Measurements from ENCODE around the gene CACNG1. TPM values are rescaled to one million over a fixed set of nuclear protein-coding genes. Genes with fewer than 3 reads are reported as not detected.

CACNG1 gene
- total and polyA plus RNA-seq, 4 donors: not detected

DNA sequence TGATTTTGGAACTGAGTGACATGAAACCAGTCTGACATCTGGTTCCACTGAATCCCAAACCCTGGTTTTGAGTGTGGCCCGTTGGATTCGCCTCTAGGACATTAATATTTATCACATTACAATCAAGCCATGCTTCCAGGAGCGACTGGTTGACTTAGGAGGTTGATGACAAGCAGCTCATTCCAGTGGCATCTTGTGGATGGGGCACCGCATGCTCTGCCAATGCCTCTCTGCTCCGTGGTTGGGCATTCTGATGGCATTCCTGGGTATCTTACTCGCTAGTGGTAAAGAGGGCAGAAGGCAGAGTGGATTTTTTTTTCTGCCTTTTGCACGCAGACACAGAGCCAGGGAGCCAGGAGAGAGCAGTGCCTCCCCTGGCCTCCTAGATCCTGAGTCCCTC lies 48.4 kb upstream of the CACNG1 start:
- TF ChIP-seq TAF1 (conservative IDR thresholded peaks at IDR 0.05) (no peak), HNF4G (IDR thresholded peaks at IDR 0.05) (no peak), ZBTB33 (IDR thresholded peaks at IDR 0.05) (no peak), RXRA (IDR thresholded peaks at IDR 0.05) (no peak), GABPA (IDR thresholded peaks at IDR 0.05 in 1 of 2, conservative IDR thresholded peaks at IDR 0.05 in 1 of 2) (no peak), NR2F2 (IDR thresholded peaks at IDR 0.05) (no peak), SP1 (IDR thresholded peaks at IDR 0.05) (no peak), FOXA2 (IDR thresholded peaks at IDR 0.05) (no peak), FOXA1 (IDR thresholded peaks at IDR 0.05) (no peak), YY1 (IDR thresholded peaks at IDR 0.05) (no peak), HNF4A (conservative IDR thresholded peaks at IDR 0.05) (no peak), REST (IDR thresholded peaks at IDR 0.05) (no peak), JUND (IDR thresholded peaks at IDR 0.05) (no peak), MAX (IDR thresholded peaks at IDR 0.05) (no peak), RAD21 (IDR thresholded peaks at IDR 0.05) (no peak), EGR1 (IDR thresholded peaks at IDR 0.05; ENCODE audit: low read depth in 2 of 2) (no peak)
- TF ChIP-seq, protein P1, sequence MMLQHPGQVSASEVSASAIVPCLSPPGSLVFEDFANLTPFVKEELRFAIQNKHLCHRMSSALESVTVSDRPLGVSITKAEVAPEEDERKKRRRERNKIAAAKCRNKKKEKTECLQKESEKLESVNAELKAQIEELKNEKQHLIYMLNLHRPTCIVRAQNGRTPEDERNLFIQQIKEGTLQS (IDR thresholded peaks at IDR 0.05): no peak
- TF ChIP-seq, protein P2, sequence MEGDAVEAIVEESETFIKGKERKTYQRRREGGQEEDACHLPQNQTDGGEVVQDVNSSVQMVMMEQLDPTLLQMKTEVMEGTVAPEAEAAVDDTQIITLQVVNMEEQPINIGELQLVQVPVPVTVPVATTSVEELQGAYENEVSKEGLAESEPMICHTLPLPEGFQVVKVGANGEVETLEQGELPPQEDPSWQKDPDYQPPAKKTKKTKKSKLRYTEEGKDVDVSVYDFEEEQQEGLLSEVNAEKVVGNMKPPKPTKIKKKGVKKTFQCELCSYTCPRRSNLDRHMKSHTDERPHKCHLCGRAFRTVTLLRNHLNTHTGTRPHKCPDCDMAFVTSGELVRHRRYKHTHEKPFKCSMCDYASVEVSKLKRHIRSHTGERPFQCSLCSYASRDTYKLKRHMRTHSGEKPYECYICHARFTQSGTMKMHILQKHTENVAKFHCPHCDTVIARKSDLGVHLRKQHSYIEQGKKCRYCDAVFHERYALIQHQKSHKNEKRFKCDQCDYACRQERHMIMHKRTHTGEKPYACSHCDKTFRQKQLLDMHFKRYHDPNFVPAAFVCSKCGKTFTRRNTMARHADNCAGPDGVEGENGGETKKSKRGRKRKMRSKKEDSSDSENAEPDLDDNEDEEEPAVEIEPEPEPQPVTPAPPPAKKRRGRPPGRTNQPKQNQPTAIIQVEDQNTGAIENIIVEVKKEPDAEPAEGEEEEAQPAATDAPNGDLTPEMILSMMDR (IDR thresholded peaks at IDR 0.05; ENCODE audit: low read depth, low read length, missing input control): no peak
- H3K4me3 ChIP-seq (ENCODE audit: low read depth in 1 of 3, low read length in 3 of 3): no peak overlapping the region
- no peak for DNase-seq (ENCODE audit: low spot score)
- H3K36me3 ChIP-seq (ENCODE audit: control insufficient read depth in 4 of 4, insufficient read depth in 3 of 4, low read depth in 1 of 4, low read length in 3 of 4): no peaks in the 10 kb centered on the region
- no peak overlapping the region for H3K27ac ChIP-seq (ENCODE audit: low read depth in 1 of 2, low read length in 2 of 2)
- WGBS: 95% methylated on average over 7 of the region's 7 CpGs
- no peaks in the 10 kb centered on the region for H3K4me1 ChIP-seq (ENCODE audit: control insufficient read depth in 4 of 4, insufficient read depth in 4 of 4, low read length in 3 of 4)
- H3K27me3 ChIP-seq (ENCODE audit: control insufficient read depth in 4 of 4, insufficient read depth in 4 of 4, low read length in 3 of 4): no peaks in the 10 kb centered on the region
- H3K9me3 ChIP-seq (ENCODE audit: control insufficient read depth in 4 of 4, low read length in 3 of 4): no peaks in the 10 kb centered on the region
- H3K9ac ChIP-seq (ENCODE audit: low read depth in 1 of 2, low read length in 2 of 2): no peak overlapping the region

All from liver (tissue), 9 donors.